ENCODE results near the gene OR2T12.
"Not testable (repeated sequence)": the region's sequence is repeated elsewhere in the genome, so short reads cannot be mapped to it uniquely, and the experiment has no call there.

Gene OR2T12

DNA sequence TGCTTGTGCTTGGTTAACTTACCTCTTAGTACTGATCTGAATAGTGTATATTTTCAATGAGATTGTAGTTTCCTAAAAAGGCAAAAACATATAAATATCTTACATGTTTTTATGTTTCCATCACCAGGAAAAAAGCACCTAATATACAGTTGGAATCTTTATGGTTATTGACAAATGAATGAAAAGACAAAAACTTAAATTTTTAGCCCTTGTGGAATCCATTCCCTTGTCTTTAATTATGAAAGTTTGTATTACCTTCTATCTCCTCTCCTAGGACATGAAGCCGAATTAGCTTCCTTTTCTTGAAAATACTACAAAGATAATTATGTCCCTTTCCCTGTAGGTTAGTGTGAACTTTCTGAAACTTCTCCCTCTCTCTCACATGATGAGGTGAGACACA is at the start of gene OR2T12:
TSS of gene OR2T12 (minus strand) at position 101 of the 400 bp plus-strand sequence. CDS start 7,846 bp downstream, outside the sequence.
- DNase-seq = no peak

DNA sequence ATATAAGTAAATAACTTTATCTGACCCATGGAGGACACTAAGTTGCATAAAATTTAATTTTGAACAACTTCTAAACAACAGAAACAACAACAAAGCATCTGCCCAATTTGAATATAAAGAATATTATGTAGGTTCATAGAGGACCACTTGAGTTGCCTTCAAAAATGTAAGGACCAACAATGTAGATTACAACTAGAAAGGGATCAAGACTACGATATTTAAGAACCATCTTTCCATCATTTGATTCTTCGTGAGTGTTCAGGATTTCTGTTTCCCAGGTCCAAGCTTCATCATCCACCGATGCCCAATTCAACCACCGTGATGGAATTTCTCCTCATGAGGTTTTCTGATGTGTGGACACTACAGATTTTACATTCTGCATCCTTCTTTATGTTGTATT is 45.3 kb upstream of the OR2T12 start, which contains the start of gene OR14C36:
TSS of gene OR14C36 (plus strand) at position 301 of the 400 bp plus-strand sequence. CDS start at position 301, 0 bp downstream.
- DNase-seq = no peak

DNA sequence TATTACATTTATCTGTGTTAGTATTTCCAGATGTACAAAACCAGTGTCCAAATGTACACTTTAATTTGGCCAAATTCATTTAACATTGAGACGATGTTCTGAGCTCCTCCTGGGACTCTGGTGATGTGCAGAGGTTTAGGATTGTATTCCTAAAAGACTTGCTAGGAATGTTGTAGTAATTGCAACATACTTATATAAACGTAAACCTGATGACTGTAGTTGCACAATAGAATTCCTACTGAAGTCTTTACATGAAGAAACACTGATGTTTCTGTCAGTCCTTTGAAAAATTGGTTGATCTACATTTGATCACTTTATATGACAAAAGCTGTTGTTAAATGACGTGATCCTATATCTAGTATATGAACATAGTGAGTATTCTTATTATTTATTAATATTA is 40.2 kb upstream of the OR2T12 start:
- DNase-seq = no peak

- no peak for DNase-seq
These were observed 21.2 kb upstream of the OR2T12 start, which contains the start of gene OR2M7 for GRCh38 chr1:248324468-248324867. OR2M7 (minus strand) TSS chr1:248324568; CDS start chr1:248324568, 0 bp downstream.

DNA sequence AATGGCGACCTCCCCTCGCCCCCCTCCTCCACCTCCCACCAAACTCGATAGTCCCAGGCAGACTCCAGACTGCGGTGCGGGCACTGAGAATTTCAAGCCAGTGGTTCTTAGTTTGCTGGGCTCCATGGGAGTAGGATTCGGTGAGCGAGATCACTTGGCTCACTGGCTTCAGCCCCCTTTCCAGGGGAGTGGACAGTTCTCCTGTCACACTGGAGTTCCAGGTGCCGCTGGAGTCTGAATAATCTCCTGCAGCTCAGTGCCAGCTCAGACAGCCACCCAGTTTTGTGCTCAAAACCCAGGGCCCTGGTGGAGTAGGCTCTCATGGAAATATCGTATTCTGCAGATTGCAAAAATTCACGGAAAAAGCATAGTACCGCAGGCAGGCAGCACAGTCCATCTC is 13.6 kb upstream of the OR2T12 start:
- no peak for DNase-seq

DNA sequence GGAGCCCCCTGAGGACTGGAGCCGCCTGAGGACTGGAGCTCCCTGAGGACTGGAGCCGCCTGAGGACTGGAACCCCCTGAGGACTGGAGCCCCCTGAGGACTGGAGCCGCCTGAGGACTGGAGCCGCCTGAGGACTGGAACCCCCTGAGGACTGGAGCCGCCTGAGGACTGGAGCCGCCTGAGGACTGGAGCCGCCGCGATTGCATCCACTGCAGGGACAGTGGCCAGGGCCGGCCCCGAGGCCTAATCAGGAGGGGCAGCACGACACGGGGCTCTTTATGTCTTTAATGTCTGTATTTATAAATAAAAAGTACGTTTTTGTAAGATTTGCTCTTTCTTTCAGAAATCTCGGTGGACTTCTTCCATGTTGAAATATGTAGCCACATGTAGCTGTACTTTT is 3.5 kb upstream of the OR2T12 start:
- DNase-seq = not testable (repeated sequence)

DNA sequence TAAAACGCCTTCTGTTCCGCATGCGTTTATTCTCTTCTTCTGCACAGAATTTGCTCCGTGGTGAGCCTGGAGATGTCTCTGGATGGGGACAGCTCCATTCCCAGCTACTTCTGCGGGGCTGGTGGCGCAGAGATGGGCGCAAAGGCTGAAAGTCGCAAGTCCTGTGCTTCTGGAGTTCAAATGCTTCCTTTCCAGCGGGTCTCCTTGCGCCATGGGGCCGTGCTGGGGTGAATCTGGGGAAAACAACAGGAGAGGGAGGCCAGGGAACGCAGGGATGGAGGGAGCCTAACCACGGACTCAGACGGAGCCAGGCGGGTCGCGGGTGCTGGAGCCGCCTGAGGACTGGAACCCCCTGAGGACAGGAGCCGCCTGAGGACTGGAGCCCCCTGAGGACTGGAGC is 2.9 kb upstream of the OR2T12 start:
- no peak for DNase-seq

DNA sequence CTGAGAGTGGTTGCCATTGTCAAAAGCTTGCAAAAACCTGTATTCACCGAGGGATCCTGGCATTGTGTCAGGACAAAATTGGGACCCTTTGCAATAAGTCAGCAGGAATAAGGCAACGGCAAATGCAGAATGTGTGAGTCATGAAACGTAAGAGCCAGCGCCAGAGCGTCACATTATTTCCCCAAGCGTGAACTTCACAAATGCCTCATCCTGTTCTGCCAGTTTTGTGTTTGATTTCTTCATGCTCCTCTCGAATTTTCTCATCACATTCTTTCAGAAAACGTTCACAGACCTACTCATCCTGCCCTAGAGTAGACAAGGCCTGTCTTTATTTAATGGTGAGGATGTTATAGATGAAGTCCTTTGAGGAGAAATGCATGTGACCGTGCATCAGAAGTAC is 2.4 kb upstream of the OR2T12 start:
- not testable (repeated sequence) for DNase-seq

DNA sequence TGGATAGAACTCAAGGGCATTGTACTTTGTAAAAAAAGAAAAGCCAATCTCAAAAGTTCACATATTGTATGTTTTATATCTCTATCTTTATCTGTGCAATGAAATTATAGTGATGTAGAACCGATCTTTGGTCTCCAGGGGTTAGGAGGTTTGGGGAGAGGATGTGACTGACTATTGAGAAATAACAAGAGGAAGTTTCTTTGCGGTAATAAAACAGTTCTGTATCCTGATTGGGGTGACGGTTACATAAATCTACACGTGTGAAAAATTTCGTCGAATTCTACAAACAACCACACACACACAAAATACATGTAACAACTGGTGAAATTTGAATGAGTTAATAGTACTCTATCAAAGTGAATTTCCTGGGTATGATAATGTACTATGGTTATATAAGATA is 14.8 kb downstream of the OR2T12 start:
- DNase-seq = no peak

- DNase-seq = no peak
These were observed 25.3 kb downstream of the OR2T12 start, which contains the start of gene OR2T33 for GRCh38 chr1:248277876-248278275. OR2T33 (minus strand) TSS chr1:248277976; CDS start chr1:248273814, 4,162 bp downstream.

- DNase-seq = not testable (repeated sequence)
These were observed 30.0 kb downstream of the OR2T12 start for GRCh38 chr1:248273225-248273624.

GRCh38 chr1:248268178-248268577 is 35.0 kb downstream of the OR2T12 start:
- DNase-seq = no peak

- not testable (repeated sequence) for DNase-seq
These were observed 43.9 kb downstream of the OR2T12 start for GRCh38 chr1:248259309-248259708.

- no peak for DNase-seq
These were observed 60.0 kb downstream of the OR2T12 start for GRCh38 chr1:248243204-248243603.

All from NCI-H446 treated with DMSO at 0.1 percent for 48 hours (cell line).